ENCODE results near the gene NPPA. TPM values are rescaled to one million over a fixed set of nuclear protein-coding genes. Genes with fewer than 3 reads are reported as not detected.

NPPA gene
- total RNA-seq (2022; extraction: Qiagen RNA extraction; ENCODE audit: low read depth), result not detected in 5 replicates

DNA sequence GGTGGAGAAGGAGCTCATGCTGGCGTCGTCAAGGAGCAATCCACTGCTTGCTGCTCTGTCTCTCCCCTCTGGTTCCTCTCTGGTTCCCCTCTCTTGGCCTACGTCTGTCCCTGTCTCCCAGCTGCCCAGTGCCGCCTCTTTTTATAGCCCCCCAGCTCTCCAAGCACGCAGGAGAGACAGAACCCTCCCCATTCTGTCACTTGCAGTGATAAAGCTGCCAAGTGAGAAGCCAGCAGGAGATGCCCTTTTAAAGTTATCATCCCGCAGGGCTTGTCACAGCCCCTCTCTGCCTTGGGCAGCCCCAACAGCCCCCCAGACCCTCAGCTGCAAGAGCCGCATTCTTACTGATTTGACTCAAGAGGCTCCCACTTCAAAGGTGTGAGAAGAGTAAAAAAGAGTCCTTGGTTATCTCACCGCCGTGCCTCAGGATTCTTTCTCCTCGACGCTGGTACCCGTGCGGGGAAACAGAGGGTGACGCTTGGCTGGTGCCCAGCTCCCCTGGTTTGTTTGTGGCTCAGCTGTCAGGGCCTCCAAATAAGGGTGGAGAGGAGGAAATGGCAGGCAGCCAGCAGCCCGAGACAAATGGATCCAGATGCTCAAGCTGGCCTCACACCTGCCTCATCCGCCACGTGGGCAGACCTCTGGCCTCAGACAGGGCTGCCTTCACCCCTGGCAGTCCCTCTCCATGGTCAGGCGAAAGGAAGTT is at the start of gene NPPA:
Gene NPPA (minus strand): TSS at position 117 of the 706 bp plus-strand sequence. CDS start 99 bp downstream, at position 18.

GRCh38 chr1:11858613-11858967 is 11.0 kb upstream of the NPPA start, which contains the start of gene NPPB:
Gene NPPB, minus strand, starts transcription at chr1:11858945. Its CDS starts 112 bp downstream, at chr1:11858833.

DNA sequence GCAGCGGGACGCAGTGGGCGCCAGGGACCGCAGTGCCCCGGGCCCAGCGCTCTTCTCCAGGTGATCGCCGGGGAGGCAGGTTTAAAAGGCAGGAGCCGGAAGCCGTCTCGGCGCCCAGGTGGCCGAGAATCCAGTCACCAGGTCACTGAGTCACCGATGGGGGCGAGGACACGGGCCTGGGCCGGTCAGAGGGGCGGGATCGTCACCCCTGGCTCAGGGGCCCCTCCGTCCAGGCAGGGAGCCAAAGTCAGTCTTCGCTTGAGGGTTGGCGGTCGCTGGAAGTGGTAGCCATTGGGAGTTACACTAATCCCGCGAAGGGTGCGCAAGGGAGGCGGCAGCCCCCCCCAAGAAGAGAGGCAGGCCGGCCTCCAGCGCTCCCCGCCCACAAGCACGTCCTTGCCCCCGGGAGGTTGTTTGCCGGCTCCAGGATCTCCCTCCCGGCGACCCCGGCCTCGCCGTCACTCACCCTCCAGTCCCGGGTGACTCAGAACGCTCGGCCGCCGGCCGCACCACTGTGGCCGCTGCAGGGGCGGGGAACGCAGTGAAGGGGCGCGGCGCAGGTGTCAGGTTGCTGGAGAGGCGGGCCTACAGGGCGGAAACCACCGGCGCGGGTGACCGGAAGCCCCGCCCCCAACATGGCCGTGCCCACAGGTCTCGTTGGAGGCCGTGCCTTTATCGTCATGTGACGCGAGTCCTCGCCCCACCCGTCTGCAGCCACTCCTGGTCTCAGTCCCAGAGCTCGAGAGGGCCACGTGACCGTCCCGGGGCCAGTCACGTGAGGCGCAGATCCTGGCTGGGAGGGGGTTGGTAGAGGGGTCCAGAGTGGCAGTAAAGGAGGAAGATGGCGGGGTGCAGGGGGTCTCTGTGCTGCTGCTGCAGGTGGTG is 41.9 kb downstream of the NPPA start, which contains the start of the genes CLCN6 and MTHFR:
Gene CLCN6 (plus strand): TSS at position 770 of the 885 bp plus-strand sequence. CDS start 72 bp downstream, at position 842.
Gene MTHFR (minus strand): TSS at position 543 of the 885 bp plus-strand sequence. CDS start 2,848 bp downstream, outside the sequence.

Other genes starting within 250 kb of the NPPA start
- 7.2 to 10.0 TPM (median 8.9 TPM) in 5 replicates for gene FBXO2, start 193.4 kb downstream of the NPPA start, total RNA-seq (2022; extraction: Qiagen RNA extraction; ENCODE audit: low read depth)
- 13.8 to 20.2 TPM (median 17.1 TPM) in 5 replicates for gene FBXO44, start 192.9 kb downstream of the NPPA start, total RNA-seq (2022; extraction: Qiagen RNA extraction; ENCODE audit: low read depth)
- 7.1 to 8.8 TPM (median 8.5 TPM) in 5 replicates for gene FBXO6, start 183.6 kb downstream of the NPPA start, total RNA-seq (2022; extraction: Qiagen RNA extraction; ENCODE audit: low read depth)
- gene MAD2L2, start 166.6 kb downstream of the NPPA start, total RNA-seq (2022; extraction: Qiagen RNA extraction; ENCODE audit: low read depth), result 40.6 to 57.1 TPM (median 51.6 TPM) in 5 replicates
- gene DRAXIN, start 156.1 kb downstream of the NPPA start, total RNA-seq (2022; extraction: Qiagen RNA extraction; ENCODE audit: low read depth), result 0.07 to 0.21 TPM (median 0.12 TPM) in 5 replicates
- 71.4 to 101 TPM (median 99.9 TPM) in 5 replicates for gene AGTRAP, start 111.6 kb downstream of the NPPA start, total RNA-seq (2022; extraction: Qiagen RNA extraction; ENCODE audit: low read depth)
- gene C1orf167, start 85.6 kb downstream of the NPPA start, total RNA-seq (2022; extraction: Qiagen RNA extraction; ENCODE audit: low read depth), result 0.08 TPM in 1 of 5 replicates, not detected in the others
- 3.8 to 4.9 TPM (median 4.5 TPM) in 5 replicates for gene MTHFR, start 41.8 kb downstream of the NPPA start, total RNA-seq (2022; extraction: Qiagen RNA extraction; ENCODE audit: low read depth)
- 5.2 to 6.6 TPM (median 5.8 TPM) in 5 replicates for gene CLCN6, start 41.6 kb downstream of the NPPA start, total RNA-seq (2022; extraction: Qiagen RNA extraction; ENCODE audit: low read depth)
- gene NPPB, start 11.2 kb upstream of the NPPA start, total RNA-seq (2022; extraction: Qiagen RNA extraction; ENCODE audit: low read depth), result 0.16 TPM in 1 of 5 replicates, not detected in the others
- gene KIAA2013, start 78.6 kb upstream of the NPPA start, total RNA-seq (2022; extraction: Qiagen RNA extraction; ENCODE audit: low read depth), result 29.2 to 45.8 TPM (median 44.5 TPM) in 5 replicates
- gene PLOD1, start 86.9 kb upstream of the NPPA start, total RNA-seq (2022; extraction: Qiagen RNA extraction; ENCODE audit: low read depth), result 74.2 to 89.3 TPM (median 80.6 TPM) in 5 replicates
- gene MFN2, start 132.7 kb upstream of the NPPA start, total RNA-seq (2022; extraction: Qiagen RNA extraction; ENCODE audit: low read depth), result 32.0 to 36.0 TPM (median 35.8 TPM) in 5 replicates
- gene MIIP, start 171.7 kb upstream of the NPPA start, total RNA-seq (2022; extraction: Qiagen RNA extraction; ENCODE audit: low read depth), result 10.8 to 17.9 TPM (median 13.6 TPM) in 5 replicates
- 0.07 to 0.10 TPM (median 0.09 TPM) in 4 of 5 replicates, not detected in the other for gene TNFRSF8, start 215.5 kb upstream of the NPPA start, total RNA-seq (2022; extraction: Qiagen RNA extraction; ENCODE audit: low read depth)

All from A549 treated with CpdA at 1 μM for 4 hours (cell line).